Adrenal gland (tissue), 5 donors: ENCODE measurements around the gene FARP2.

Source experiments
- POLR2A ChIP-seq, 2 donors: fragments of 450-650 bp; IDR thresholded peaks; one replicate each; pipeline ENCODE4 v1.6.1; 2017; ENCODE audit warnings: antibody characterized with exemption in 2 of 2, mild to moderate bottlenecking in 2 of 2, moderate library complexity in 1 of 2
- TF ChIP-seq, protein P1 (sequence below), 6 experiments: fragments of 450-650 bp in 4 of 6; fragments of 200-600 bp in 2 of 6; sonication (generic) in 1 of 6; IDR thresholded peaks; 1 replicate in 5 of 6; 2 replicates in 1 of 6; pipeline versions ENCODE4 v1.5.1 to v1.8.0; 2016 to 2021; ENCODE audit warnings: antibody characterized with exemption in 6 of 6, mild to moderate bottlenecking in 2 of 6, moderate library complexity in 1 of 6
- donor health status: DM: no; HTN: no; CAD: no.

DNA sequence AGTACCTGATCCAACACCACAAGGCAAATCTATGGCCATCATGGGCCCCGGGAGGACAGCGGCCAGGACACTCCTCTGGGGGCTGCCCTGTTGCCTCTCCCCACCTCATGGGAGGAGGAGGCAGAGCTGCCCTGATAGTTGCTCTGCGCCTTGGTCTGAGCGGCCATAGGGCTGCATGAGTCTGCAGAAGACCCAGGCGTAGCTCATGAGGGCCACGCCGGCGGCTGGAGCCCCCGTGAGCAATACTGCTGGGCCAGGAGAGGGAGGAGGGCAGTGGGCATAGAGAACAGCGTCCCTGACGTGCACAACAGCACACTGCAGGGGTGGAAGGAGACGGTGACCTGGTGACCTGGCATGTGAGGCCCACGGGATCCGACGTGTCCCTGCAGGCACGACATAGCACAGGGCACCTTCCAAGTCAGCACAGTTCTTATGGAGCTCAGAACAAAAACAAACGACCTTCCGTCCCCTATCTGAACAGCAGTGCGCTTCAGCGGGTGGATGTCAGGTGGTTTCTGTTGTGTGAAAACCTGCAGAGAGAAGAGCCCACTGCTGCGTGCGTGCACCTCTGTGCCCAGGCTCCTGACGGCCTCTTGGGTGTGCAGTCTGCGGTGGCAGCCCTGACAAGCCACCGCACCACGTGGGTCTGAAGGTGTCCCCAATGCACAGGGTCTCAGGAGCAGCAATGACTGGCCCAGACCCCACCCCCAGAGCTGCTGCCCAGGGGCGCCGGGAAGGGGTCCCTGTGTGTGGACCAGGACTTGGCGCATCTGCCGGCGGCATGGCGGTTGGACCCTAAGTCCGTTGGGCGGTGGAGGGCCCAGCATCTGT lies 139.3 kb downstream of the FARP2 start:
- TF ChIP-seq, protein P1, sequence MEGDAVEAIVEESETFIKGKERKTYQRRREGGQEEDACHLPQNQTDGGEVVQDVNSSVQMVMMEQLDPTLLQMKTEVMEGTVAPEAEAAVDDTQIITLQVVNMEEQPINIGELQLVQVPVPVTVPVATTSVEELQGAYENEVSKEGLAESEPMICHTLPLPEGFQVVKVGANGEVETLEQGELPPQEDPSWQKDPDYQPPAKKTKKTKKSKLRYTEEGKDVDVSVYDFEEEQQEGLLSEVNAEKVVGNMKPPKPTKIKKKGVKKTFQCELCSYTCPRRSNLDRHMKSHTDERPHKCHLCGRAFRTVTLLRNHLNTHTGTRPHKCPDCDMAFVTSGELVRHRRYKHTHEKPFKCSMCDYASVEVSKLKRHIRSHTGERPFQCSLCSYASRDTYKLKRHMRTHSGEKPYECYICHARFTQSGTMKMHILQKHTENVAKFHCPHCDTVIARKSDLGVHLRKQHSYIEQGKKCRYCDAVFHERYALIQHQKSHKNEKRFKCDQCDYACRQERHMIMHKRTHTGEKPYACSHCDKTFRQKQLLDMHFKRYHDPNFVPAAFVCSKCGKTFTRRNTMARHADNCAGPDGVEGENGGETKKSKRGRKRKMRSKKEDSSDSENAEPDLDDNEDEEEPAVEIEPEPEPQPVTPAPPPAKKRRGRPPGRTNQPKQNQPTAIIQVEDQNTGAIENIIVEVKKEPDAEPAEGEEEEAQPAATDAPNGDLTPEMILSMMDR (IDR thresholded peaks at IDR 0.05), result no peak
- TF ChIP-seq POLR2A (IDR thresholded peaks at IDR 0.05), result no peak
